Glutamatergic neuron (in vitro differentiated cells): ENCODE results near the gene WDR5. TPM values are rescaled to one million over a fixed set of nuclear protein-coding genes. Genes with fewer than 3 reads are reported as not detected.

ENCODE experiments used
- DNase-seq: peaks from one replicate; pipeline ENCODE4 v3.0.0; 2022
- H3K27ac Mint-ChIP-seq: one replicate; pipeline ENCODE4 v1.8.0; 2020; ENCODE audit warnings: mild to moderate bottlenecking, mixed read lengths, inconsistent platforms; ENCODE audit not compliant: unreplicated experiment
- H3K27me3 Mint-ChIP-seq: one replicate; pipeline ENCODE4 v1.8.0; 2020; ENCODE audit warnings: mild to moderate bottlenecking, moderate library complexity, mixed read lengths, inconsistent platforms; ENCODE audit not compliant: unreplicated experiment
- H3K36me3 Mint-ChIP-seq: one replicate; pipeline ENCODE4 v1.8.0; 2020; ENCODE audit warnings: mild to moderate bottlenecking, mixed read lengths, inconsistent platforms; ENCODE audit not compliant: unreplicated experiment
- H3K4me1 Mint-ChIP-seq: one replicate; pipeline ENCODE4 v1.8.0; 2020; ENCODE audit warnings: mild to moderate bottlenecking, low read depth, mixed read lengths, inconsistent platforms; ENCODE audit not compliant: unreplicated experiment
- H3K4me3 Mint-ChIP-seq: one replicate; pipeline ENCODE4 v1.8.0; 2020; ENCODE audit warnings: mild to moderate bottlenecking, mixed read lengths, inconsistent platforms; ENCODE audit not compliant: unreplicated experiment
- H3K9me3 Mint-ChIP-seq: one replicate; pipeline ENCODE4 v1.8.0; 2020; ENCODE audit warnings: mild to moderate bottlenecking, moderate library complexity, mixed read lengths, inconsistent platforms; ENCODE audit not compliant: unreplicated experiment
- total RNA-seq: library from RNA; stranded (reverse); fragmentation: NEBNext Ultra II Directional; extraction: Animal tissue kit (Norgen Biotek cat#: 25700); gene quantifications from one replicate; pipeline ENCODE4 v1.2.1, GENCODE V29; 2021; ENCODE audit not compliant: unreplicated experiment
- TF ChIP-seq, protein P1 (sequence below): fragments of 200-600 bp; sonication (generic); IDR thresholded peaks from one replicate; pipeline ENCODE4 v1.5.0; 2021; ENCODE audit not compliant: partially characterized antibody, unreplicated experiment

Gene WDR5
- total RNA-seq, 1 donor from 2014 or later = 45.9 TPM

DNA sequence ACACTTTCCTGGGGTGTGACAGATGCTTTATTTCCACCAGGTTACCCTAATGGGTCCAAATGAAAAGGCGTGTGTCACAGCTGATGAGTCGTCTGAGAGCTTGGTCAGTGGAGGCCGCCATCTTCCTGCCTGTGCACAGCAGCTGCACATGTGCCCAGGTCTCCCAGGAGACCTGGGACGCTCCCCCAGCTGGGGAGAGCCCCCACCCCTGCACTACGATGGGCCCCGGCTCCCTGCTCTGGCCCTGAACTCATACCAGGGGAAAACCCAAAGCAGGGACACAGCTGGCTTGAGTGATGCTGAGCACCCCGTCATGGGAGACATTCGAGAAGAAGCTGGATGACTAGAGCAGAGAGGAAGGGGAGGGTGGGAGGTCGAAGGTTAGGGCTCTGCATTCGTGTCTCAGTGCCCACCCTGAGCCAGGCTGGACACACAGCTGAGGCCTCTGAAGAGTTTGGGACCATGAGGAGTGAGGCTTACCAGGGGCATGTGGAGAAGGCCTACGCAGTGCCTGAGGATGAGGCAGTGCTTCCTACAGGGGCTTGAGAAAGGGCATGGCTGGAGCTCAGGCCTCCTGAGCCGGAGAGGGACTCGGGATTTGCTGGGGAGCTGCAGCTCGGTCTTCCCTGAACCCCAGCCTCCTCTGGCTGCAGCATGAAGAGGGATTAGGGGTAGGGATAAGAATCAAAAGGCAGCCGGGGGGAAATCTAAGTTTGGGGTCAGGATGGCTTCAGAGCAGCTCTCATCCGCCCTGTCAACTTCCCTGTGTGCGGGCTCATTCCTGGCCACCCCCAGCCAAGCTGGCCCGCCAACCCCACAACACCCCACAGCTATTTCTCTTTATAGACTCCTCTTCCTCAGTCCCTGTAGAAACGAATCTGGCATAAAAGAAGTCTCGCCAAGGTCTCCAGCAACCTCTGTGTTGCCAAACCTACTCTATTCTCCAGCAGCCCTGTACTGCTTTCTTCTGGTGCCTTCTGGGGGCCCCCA, 70.7 kb downstream of the WDR5 start:
- Mint-ChIP-seq H3K9me3 (peaks cover 6% of the 10 kb centered on the region), H3K36me3 (peaks cover 12% of the 10 kb centered on the region), H3K4me3 (no peak overlapping the region), H3K27ac (peak overlapping the region; percentile 59), H3K4me1 (peaks cover 13% of the 10 kb centered on the region), H3K27me3 (peaks cover 3% of the 10 kb centered on the region)
- DNase-seq = peak; percentile 17
- TF ChIP-seq, protein P1, sequence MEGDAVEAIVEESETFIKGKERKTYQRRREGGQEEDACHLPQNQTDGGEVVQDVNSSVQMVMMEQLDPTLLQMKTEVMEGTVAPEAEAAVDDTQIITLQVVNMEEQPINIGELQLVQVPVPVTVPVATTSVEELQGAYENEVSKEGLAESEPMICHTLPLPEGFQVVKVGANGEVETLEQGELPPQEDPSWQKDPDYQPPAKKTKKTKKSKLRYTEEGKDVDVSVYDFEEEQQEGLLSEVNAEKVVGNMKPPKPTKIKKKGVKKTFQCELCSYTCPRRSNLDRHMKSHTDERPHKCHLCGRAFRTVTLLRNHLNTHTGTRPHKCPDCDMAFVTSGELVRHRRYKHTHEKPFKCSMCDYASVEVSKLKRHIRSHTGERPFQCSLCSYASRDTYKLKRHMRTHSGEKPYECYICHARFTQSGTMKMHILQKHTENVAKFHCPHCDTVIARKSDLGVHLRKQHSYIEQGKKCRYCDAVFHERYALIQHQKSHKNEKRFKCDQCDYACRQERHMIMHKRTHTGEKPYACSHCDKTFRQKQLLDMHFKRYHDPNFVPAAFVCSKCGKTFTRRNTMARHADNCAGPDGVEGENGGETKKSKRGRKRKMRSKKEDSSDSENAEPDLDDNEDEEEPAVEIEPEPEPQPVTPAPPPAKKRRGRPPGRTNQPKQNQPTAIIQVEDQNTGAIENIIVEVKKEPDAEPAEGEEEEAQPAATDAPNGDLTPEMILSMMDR = no peak

GRCh38 chr9:134208310-134208841, 72.5 kb downstream of the WDR5 start:
- peaks cover 8% of the 10 kb centered on the region for H3K9me3 Mint-ChIP-seq
- H3K4me3 Mint-ChIP-seq = no peak overlapping the region
- H3K27ac Mint-ChIP-seq = no peak overlapping the region
- peaks cover 14% of the 10 kb centered on the region for H3K4me1 Mint-ChIP-seq
- peak; percentile 7 for DNase-seq
- TF ChIP-seq, protein P1 = no peak
- H3K36me3 Mint-ChIP-seq = peaks cover 12% of the 10 kb centered on the region
- peaks cover 5% of the 10 kb centered on the region for H3K27me3 Mint-ChIP-seq

- DNase-seq = no peak
- TF ChIP-seq, protein P1 = no peak
- Mint-ChIP-seq H3K9me3 (peaks cover 8% of the 10 kb centered on the region), H3K27me3 (peaks cover 5% of the 10 kb centered on the region), H3K4me3 (no peak overlapping the region), H3K27ac (no peak overlapping the region), H3K4me1 (peaks cover 15% of the 10 kb centered on the region), H3K36me3 (peaks cover 7% of the 10 kb centered on the region)
These were observed 73.3 kb downstream of the WDR5 start for GRCh38 chr9:134208981-134209725.

Other genes starting within 250 kb of the WDR5 start
- 270 TPM for gene VAV2, start 143.8 kb upstream of the WDR5 start, total RNA-seq
- gene BRD3OS, start 110.6 kb upstream of the WDR5 start, total RNA-seq = 31.6 TPM
- 128 TPM for gene BRD3, start 68.1 kb upstream of the WDR5 start, total RNA-seq
- gene RNU6ATAC, start 28.5 kb downstream of the WDR5 start, total RNA-seq = 121 TPM
- 20.5 TPM for gene RXRA, start 190.4 kb downstream of the WDR5 start, total RNA-seq